Spinal cord (tissue), 10 donors: ENCODE data around the gene TAS1R1. TPM values are rescaled to one million over a fixed set of nuclear protein-coding genes. Genes with fewer than 3 reads are reported as not detected.

Source experiments
- DNase-seq, 6 donors: peaks; one replicate each; pipeline versions ENCODE4 v3.0.0 to v3.0.0-alpha.2; 2013 to 2015; ENCODE audit warnings: low spot score in 6 of 6, low read depth in 4 of 6
- H3K27ac ChIP-seq: one replicate; pipeline ENCODE4 v1.5.1; 2013; ENCODE audit warnings: low read depth, low read length, control low read depth
- H3K27me3 ChIP-seq: one replicate; pipeline ENCODE4 v1.6.1; 2013; ENCODE audit warnings: low read length; ENCODE audit not compliant: control insufficient read depth, insufficient read depth
- H3K36me3 ChIP-seq: one replicate; pipeline ENCODE4 v1.6.1; 2013; ENCODE audit warnings: low read length; ENCODE audit not compliant: control insufficient read depth, insufficient read depth
- H3K4me1 ChIP-seq: one replicate; pipeline ENCODE4 v1.6.1; 2013; ENCODE audit warnings: low read length; ENCODE audit not compliant: control insufficient read depth, insufficient read depth
- H3K4me3 ChIP-seq: one replicate; pipeline ENCODE4 v1.5.1; 2013; ENCODE audit warnings: low read depth, low read length, control low read depth
- H3K9me3 ChIP-seq: one replicate; pipeline ENCODE4 v1.6.1; 2013; ENCODE audit warnings: low read length; ENCODE audit not compliant: control insufficient read depth, insufficient read depth
- WGBS: methylation state at CpG from one replicate; pipeline ENCODE4 v1.1.5; 2013; ENCODE audit warnings: missing lambda C conversion rate; ENCODE audit not compliant: insufficient coverage; 5-methylcytosine and 5-hydroxymethylcytosine counted together
- polyA plus RNA-seq, 2 donors: library from polyadenylated mRNA; unstranded; fragments of 120-200 nt; gene quantifications; one replicate each; pipeline ENCODE4 v1.2.1, GENCODE V29; 2013; ENCODE audit not compliant: insufficient read length in 2 of 2
- total RNA-seq, 2 donors: library from RNA; depleted of rRNA in 1 of 2; stranded (reverse); fragments of 120-200 nt in 1 of 2; fragments of >200 nt in 1 of 2; gene quantifications; one replicate each; pipeline versions ENCODE4 v1.2.3 to v1.2.4, GENCODE V29; 2013 to 2014
- donor health status: healthy.

The TAS1R1 gene
- total and polyA plus RNA-seq, 4 donors: 0.24 to 0.47 (median 0.40) TPM; not detected in 1

GRCh38 chr1:6587261-6588005, 32.3 kb downstream of the TAS1R1 start:
- H3K36me3 ChIP-seq: peaks cover 82% of the 10 kb centered on the region

GRCh38 chr1:6588128-6588892, 33.2 kb downstream of the TAS1R1 start:
- no peak for DNase-seq
- H3K9me3 ChIP-seq: no peaks in the 10 kb centered on the region
- H3K4me1 ChIP-seq: peaks cover 27% of the 10 kb centered on the region
- H3K36me3 ChIP-seq: peaks cover 85% of the 10 kb centered on the region
- H3K27me3 ChIP-seq: no peaks in the 10 kb centered on the region
- H3K4me3 ChIP-seq: no peak overlapping the region
- 91% methylated on average over 21 of the region's 25 CpGs for WGBS
- H3K27ac ChIP-seq: no peak overlapping the region

More at GRCh38 chr1:6587261-6588005, 32.3 kb downstream of the TAS1R1 start:
- H3K27me3 ChIP-seq: no peaks in the 10 kb centered on the region
- peak in 4 of 6 donors; percentile 51 to 83 (median 60) for DNase-seq
- no peak overlapping the region for H3K4me3 ChIP-seq
- WGBS: 41% methylated on average over 13 of the region's 13 CpGs
- no peak overlapping the region for H3K27ac ChIP-seq
- H3K9me3 ChIP-seq: no peaks in the 10 kb centered on the region
- H3K4me1 ChIP-seq: peaks cover 27% of the 10 kb centered on the region

- Histone ChIP-seq H3K27me3 (no peaks in the 10 kb centered on the region), H3K9me3 (no peaks in the 10 kb centered on the region), H3K4me1 (peaks cover 27% of the 10 kb centered on the region), H3K4me3 (no peak overlapping the region), H3K27ac (no peak overlapping the region), H3K36me3 (peaks cover 90% of the 10 kb centered on the region)
- WGBS: 82% methylated on average over 24 of the region's 24 CpGs
- DNase-seq: no peak
Observed at GRCh38 chr1:6588893-6589520, 33.9 kb downstream of the TAS1R1 start.

- Histone ChIP-seq H3K9me3 (no peaks in the 10 kb centered on the region), H3K4me1 (peaks cover 27% of the 10 kb centered on the region), H3K4me3 (no peak overlapping the region), H3K27me3 (no peaks in the 10 kb centered on the region), H3K36me3 (peaks cover 94% of the 10 kb centered on the region), H3K27ac (no peak overlapping the region)
- no peak for DNase-seq
- 96% methylated on average over 4 of the region's 7 CpGs for WGBS
Observed at GRCh38 chr1:6590046-6590445, 34.9 kb downstream of the TAS1R1 start.

- H3K4me3 ChIP-seq: no peak overlapping the region
- 94% methylated on average over 13 of the region's 13 CpGs for WGBS
- H3K36me3 ChIP-seq: peaks cover 92% of the 10 kb centered on the region
- H3K27me3 ChIP-seq: no peaks in the 10 kb centered on the region
- peaks cover 26% of the 10 kb centered on the region for H3K4me1 ChIP-seq
- H3K27ac ChIP-seq: no peak overlapping the region
- DNase-seq: no peak
- H3K9me3 ChIP-seq: no peaks in the 10 kb centered on the region
Observed at GRCh38 chr1:6591222-6591621, 36.1 kb downstream of the TAS1R1 start.

GRCh38 chr1:6591644-6592043, 36.5 kb downstream of the TAS1R1 start:
- peaks cover 24% of the 10 kb centered on the region for H3K4me1 ChIP-seq
- WGBS: 87% methylated on average over 6 of the region's 6 CpGs

GRCh38 chr1:6592441-6592840, 37.3 kb downstream of the TAS1R1 start:
- Histone ChIP-seq H3K4me1 (peaks cover 24% of the 10 kb centered on the region), H3K27me3 (no peaks in the 10 kb centered on the region), H3K4me3 (no peak overlapping the region), H3K36me3 (peaks cover 91% of the 10 kb centered on the region), H3K9me3 (no peaks in the 10 kb centered on the region), H3K27ac (no peak overlapping the region)
- WGBS: 69% methylated on average over 3 of the region's 5 CpGs
- DNase-seq: no peak

More at GRCh38 chr1:6591644-6592043, 36.5 kb downstream of the TAS1R1 start:
- Histone ChIP-seq H3K36me3 (peaks cover 91% of the 10 kb centered on the region), H3K27ac (no peak overlapping the region), H3K27me3 (no peaks in the 10 kb centered on the region), H3K9me3 (no peaks in the 10 kb centered on the region), H3K4me3 (no peak overlapping the region)
- DNase-seq: no peak

- WGBS: 95% methylated on average over 33 of the region's 38 CpGs
- H3K27ac ChIP-seq: no peak overlapping the region
Observed at GRCh38 chr1:6592865-6593593, 37.9 kb downstream of the TAS1R1 start.

GRCh38 chr1:6593810-6594209, 38.7 kb downstream of the TAS1R1 start:
- Histone ChIP-seq H3K27me3 (no peaks in the 10 kb centered on the region), H3K27ac (no peak overlapping the region), H3K9me3 (no peaks in the 10 kb centered on the region), H3K4me3 (no peak overlapping the region), H3K36me3 (peaks cover 90% of the 10 kb centered on the region), H3K4me1 (peaks cover 20% of the 10 kb centered on the region)
- 97% methylated on average over 12 of the region's 15 CpGs for WGBS
- no peak for DNase-seq

More at GRCh38 chr1:6592865-6593593, 37.9 kb downstream of the TAS1R1 start:
- no peaks in the 10 kb centered on the region for H3K9me3 ChIP-seq
- no peaks in the 10 kb centered on the region for H3K27me3 ChIP-seq
- no peak for DNase-seq
- peaks cover 91% of the 10 kb centered on the region for H3K36me3 ChIP-seq
- no peak overlapping the region for H3K4me3 ChIP-seq
- H3K4me1 ChIP-seq: peaks cover 24% of the 10 kb centered on the region
